Measurements from ENCODE around the gene FBN1.
A peak's percentile ranks its signal among the peaks of the same experiment; 100 is the strongest.

Gene FBN1

GRCh38 chr15:48645558-48646330 is at the start of gene FBN1:
TSS of gene FBN1 (minus strand) at chr15:48645709. CDS start at chr15:48644769, 940 bp downstream.
- DNase-seq = peak; percentile 25 to 68

- no peak for DNase-seq
These were observed 48.0 kb upstream of the FBN1 start for GRCh38 chr15:48693484-48693883.

GRCh38 chr15:48688493-48688892 is 43.0 kb upstream of the FBN1 start:
- no peak for DNase-seq

GRCh38 chr15:48683991-48684765 is 38.7 kb upstream of the FBN1 start:
- no peak for DNase-seq

- no peak for DNase-seq
These were observed 37.6 kb upstream of the FBN1 start for GRCh38 chr15:48682942-48683651.

- DNase-seq = no peak
These were observed 35.8 kb upstream of the FBN1 start for GRCh38 chr15:48681353-48681752.

GRCh38 chr15:48680841-48681240 is 35.3 kb upstream of the FBN1 start:
- DNase-seq = peak in 1 of 2 experiments; percentile 3

- DNase-seq = no peak
These were observed 34.4 kb upstream of the FBN1 start for GRCh38 chr15:48679952-48680351.

GRCh38 chr15:48678851-48679250 is 33.3 kb upstream of the FBN1 start:
- DNase-seq = no peak

- DNase-seq = no peak
These were observed 32.3 kb upstream of the FBN1 start for GRCh38 chr15:48677821-48678220.

- DNase-seq = no peak
These were observed 29.9 kb upstream of the FBN1 start for GRCh38 chr15:48675436-48675835.

GRCh38 chr15:48674876-48675275 is 29.4 kb upstream of the FBN1 start:
- DNase-seq = no peak

GRCh38 chr15:48672206-48672605 is 26.7 kb upstream of the FBN1 start:
- DNase-seq = no peak

- DNase-seq = no peak
These were observed 25.9 kb upstream of the FBN1 start for GRCh38 chr15:48671103-48672022.

GRCh38 chr15:48667701-48668100 is 22.2 kb upstream of the FBN1 start:
- no peak for DNase-seq

GRCh38 chr15:48664436-48664835 is 18.9 kb upstream of the FBN1 start:
- DNase-seq = no peak

GRCh38 chr15:48657950-48658591 is 12.6 kb upstream of the FBN1 start:
- no peak for DNase-seq

GRCh38 chr15:48654801-48655200 is 9.3 kb upstream of the FBN1 start:
- DNase-seq = no peak

GRCh38 chr15:48653913-48654670 is 8.6 kb upstream of the FBN1 start:
- no peak for DNase-seq

- DNase-seq = no peak
These were observed 7.7 kb upstream of the FBN1 start for GRCh38 chr15:48653216-48653615.

GRCh38 chr15:48652510-48653076 is 7.1 kb upstream of the FBN1 start:
- no peak for DNase-seq
